Ovary (tissue), 9 donors: Measurements from ENCODE around the gene PLCE1. TPM values are rescaled to one million over a fixed set of nuclear protein-coding genes. Genes with fewer than 3 reads are reported as not detected.

Source experiments
- DNase-seq, 5 donors: peaks; one replicate each; pipeline ENCODE4 v3.0.0-alpha.2; 2019 to 2020
- H3K27ac ChIP-seq, 2 donors: fragments of 200-600 bp; one replicate each; pipeline versions ENCODE4 v1.5.1 to v1.8.0; 2019 to 2022
- H3K27me3 ChIP-seq: fragments of 200-600 bp; one replicate; pipeline ENCODE4 v1.8.0; 2022
- H3K36me3 ChIP-seq: fragments of 200-600 bp; sonication (generic); one replicate; pipeline ENCODE4 v1.5.1; 2019
- H3K4me1 ChIP-seq: one replicate; pipeline ENCODE4 v1.8.1; 2013; ENCODE audit warnings: mild to moderate bottlenecking, moderate library complexity; ENCODE audit not compliant: insufficient read depth
- H3K4me3 ChIP-seq: fragments of 200-600 bp; sonication (generic); one replicate; pipeline ENCODE4 v1.5.1; 2017
- H3K9me3 ChIP-seq, 2 donors: fragments of 200-600 bp in 1 of 2; sonication (generic) in 1 of 2; one replicate each; pipeline versions ENCODE4 v1.5.1 to v1.8.1; 2013 to 2019; ENCODE audit warnings: mild to moderate bottlenecking in 1 of 2, moderate library complexity in 1 of 2
- CTCF ChIP-seq, 3 donors: fragments of 450-650 bp in 2 of 3; fragments of 200-600 bp in 1 of 3; IDR thresholded peaks; one replicate each; pipeline versions ENCODE4 v1.5.1 to v1.8.0; 2016 to 2022; ENCODE audit warnings: antibody characterized with exemption in 3 of 3, mild to moderate bottlenecking in 1 of 3
- EP300 ChIP-seq: sonication (generic); formaldehyde crosslinking; IDR thresholded peaks from one replicate; pipeline ENCODE4 v1.6.1; 2017; ENCODE audit warnings: antibody characterized with exemption
- POLR2A ChIP-seq: fragments of 450-650 bp; IDR thresholded peaks from one replicate; pipeline ENCODE4 v1.6.1; 2017; ENCODE audit warnings: antibody characterized with exemption, mild to moderate bottlenecking, moderate library complexity
- WGBS, 3 donors: extraction: QIAGEN DNeasy Blood & Tissue Kit in 1 of 3; methylation state at CpG; one replicate each; pipeline versions ENCODE4 v1.1.5 to v1.1.7; 2013 to 2017; 5-methylcytosine and 5-hydroxymethylcytosine counted together
- intact Hi-C, 4 donors: fragments of 100-400 bp; cut with DNase I; formaldehyde crosslinking; loops; one replicate each; pipeline versions ENCODE4 v1.11.0 to v1.15.1; 2022 to 2023
- polyA plus RNA-seq, 2 donors: library from polyadenylated mRNA; stranded (reverse); fragments of 200-250 nt in 1 of 2; fragments of 350-450 nt in 1 of 2; fragmentation: Illumina TruSeq in 1 of 2; extraction: RNeasy Lipid Tissue Mini Kit (QIAGEN cat#74804) in 1 of 2; gene quantifications; one replicate each; pipeline ENCODE4 v1.2.3, GENCODE V29; 2013 to 2014
- total RNA-seq, 7 donors: library from RNA; depleted of rRNA in 2 of 7; stranded (reverse); fragments of >200 nt in 2 of 7; fragmentation: NEBNext Ultra II Directional in 3 of 7; extraction: Animal tissue kit (Norgen Biotek cat#: 25700) in 3 of 7; gene quantifications; one replicate each; pipeline versions ENCODE4 v1.1.0 to v1.2.4, GENCODE V29; 2016 to 2023
- donor health status: DM: no; HTN: no; CAD: no; lungs with moderate emphysema.
- donor health status: DM: no; HTN: no; CAD: no.
- donor health status: Bipolar disorder and iron deficiency.
- donor health status: DM: yes; HTN: yes; CAD: no.
- donor health status: DM: no; HTN: no; CAD: no.
- donor health status: DM: yes; HTN: yes; CAD: no.

PLCE1 gene
- total and polyA plus RNA-seq, 9 donors, result 2.5 to 15.3 (median 7.4) TPM

- H3K27me3 ChIP-seq, result no peaks in the 10 kb centered on the region
- TF ChIP-seq EP300 (no peak), CTCF (IDR thresholded peaks at IDR 0.05) (no peak), POLR2A (no peak)
- no peaks in the 10 kb centered on the region for H3K36me3 ChIP-seq
- no peak overlapping the region for H3K27ac ChIP-seq
- H3K4me1 ChIP-seq, result peaks cover 12% of the 10 kb centered on the region
- no peaks in the 10 kb centered on the region for H3K9me3 ChIP-seq
- intact Hi-C loops, result no loop called here
- no peak overlapping the region for H3K4me3 ChIP-seq
- 93 to 96% (median 96%) methylated on average over 3 of the region's 3 CpGs for WGBS, 3 donors
- DNase-seq, result no peak
Measured at GRCh38 chr10:94003488-94003887, 9.8 kb downstream of the PLCE1 start.

- WGBS, 3 donors, result 50 to 54% (median 54%) methylated on average over 2 of the region's 2 CpGs
- Histone ChIP-seq H3K27me3 (no peaks in the 10 kb centered on the region), H3K36me3 (no peaks in the 10 kb centered on the region), H3K4me1 (peaks cover 6% of the 10 kb centered on the region), H3K9me3 (no peaks in the 10 kb centered on the region), H3K4me3 (no peak overlapping the region), H3K27ac (no peak overlapping the region)
- intact Hi-C loops, result no loop called here
- DNase-seq, result no peak
- TF ChIP-seq CTCF (IDR thresholded peaks at IDR 0.05) (no peak), EP300 (no peak), POLR2A (no peak)
Measured at GRCh38 chr10:94005050-94005449, 11.3 kb downstream of the PLCE1 start.

- 17 to 22% (median 19%) methylated on average over 4 of the region's 4 CpGs for WGBS, 3 donors
- no peak for TF ChIP-seq CTCF (IDR thresholded peaks at IDR 0.05)
- TF ChIP-seq EP300, result no peak
- TF ChIP-seq POLR2A, result no peak
- intact Hi-C loops, result no loop called here
- H3K9me3 ChIP-seq, result no peaks in the 10 kb centered on the region
- no peaks in the 10 kb centered on the region for H3K4me1 ChIP-seq
- H3K27ac ChIP-seq, result no peak overlapping the region
- no peaks in the 10 kb centered on the region for H3K36me3 ChIP-seq
- no peaks in the 10 kb centered on the region for H3K27me3 ChIP-seq
- H3K4me3 ChIP-seq, result no peak overlapping the region
- no peak for DNase-seq
Measured at GRCh38 chr10:94006591-94007550, 13.1 kb downstream of the PLCE1 start.

GRCh38 chr10:94008526-94008925, 14.8 kb downstream of the PLCE1 start:
- intact Hi-C loops, result no loop called here
- H3K36me3 ChIP-seq, result no peaks in the 10 kb centered on the region
- H3K4me1 ChIP-seq, result no peaks in the 10 kb centered on the region
- no peak for DNase-seq
- H3K9me3 ChIP-seq, result no peaks in the 10 kb centered on the region
- TF ChIP-seq CTCF (IDR thresholded peaks at IDR 0.05), result no peak
- no peak for TF ChIP-seq POLR2A
- TF ChIP-seq EP300, result no peak
- no peak overlapping the region for H3K27ac ChIP-seq
- no peaks in the 10 kb centered on the region for H3K27me3 ChIP-seq
- 88 to 97% (median 93%) methylated on average over 2 of the region's 2 CpGs for WGBS, 3 donors
- H3K4me3 ChIP-seq, result no peak overlapping the region
